GM18502 (cell line): Measurements from ENCODE around the gene RHD.
"Not testable (repeated sequence)": the region's sequence is repeated elsewhere in the genome, so short reads cannot be mapped to it uniquely, and the experiment has no call there.

Source experiments
- ATAC-seq: cut with Tn5 transposase; IDR thresholded peaks from one replicate; pipeline ENCODE4 v1.9.1; 2021; ENCODE audit warnings: mild to moderate bottlenecking; ENCODE audit not compliant: unreplicated experiment, poor library complexity

The RHD gene

GRCh38 chr1:25296501-25296900 lies 24.2 kb downstream of the RHD start:
- ATAC-seq = not testable (repeated sequence)

- ATAC-seq = not testable (repeated sequence)
These were observed 28.4 kb downstream of the RHD start for GRCh38 chr1:25300729-25301128.

GRCh38 chr1:25302330-25302729 lies 30.0 kb downstream of the RHD start:
- not testable (repeated sequence) for ATAC-seq

GRCh38 chr1:25304936-25305335 lies 32.6 kb downstream of the RHD start:
- not testable (repeated sequence) for ATAC-seq

GRCh38 chr1:25308168-25308567 lies 35.9 kb downstream of the RHD start:
- not testable (repeated sequence) for ATAC-seq

GRCh38 chr1:25309085-25309484 lies 36.8 kb downstream of the RHD start:
- not testable (repeated sequence) for ATAC-seq

- not testable (repeated sequence) for ATAC-seq
These were observed 37.2 kb downstream of the RHD start for GRCh38 chr1:25309486-25309885.

- not testable (repeated sequence) for ATAC-seq
These were observed 40.6 kb downstream of the RHD start for GRCh38 chr1:25312806-25313470.

- ATAC-seq = not testable (repeated sequence)
These were observed 48.1 kb downstream of the RHD start for GRCh38 chr1:25320314-25320938.

- ATAC-seq = not testable (repeated sequence)
These were observed 49.8 kb downstream of the RHD start for GRCh38 chr1:25322127-25322526.

GRCh38 chr1:25324407-25324806 lies 52.1 kb downstream of the RHD start:
- ATAC-seq = not testable (repeated sequence)

GRCh38 chr1:25327864-25328790 lies 55.8 kb downstream of the RHD start:
- not testable (repeated sequence) for ATAC-seq

- not testable (repeated sequence) for ATAC-seq
These were observed 56.5 kb downstream of the RHD start for GRCh38 chr1:25328791-25329185.

GRCh38 chr1:25329336-25329735 lies 57.0 kb downstream of the RHD start:
- not testable (repeated sequence) for ATAC-seq

GRCh38 chr1:25329950-25330349 lies 57.6 kb downstream of the RHD start:
- ATAC-seq = not testable (repeated sequence)

- ATAC-seq = peak; percentile 30
These were observed 64.6 kb downstream of the RHD start for GRCh38 chr1:25336922-25337354.

GRCh38 chr1:25337483-25338187 lies 65.3 kb downstream of the RHD start:
- ATAC-seq = peak; percentile 50

- ATAC-seq = peak; percentile 75
These were observed 66.1 kb downstream of the RHD start, which contains the start of gene TMEM50A for GRCh38 chr1:25338188-25338981. TSS of gene TMEM50A (plus strand) at chr1:25338334. CDS start at chr1:25340487, 2,153 bp downstream.

- no peak for ATAC-seq
These were observed 66.7 kb downstream of the RHD start for GRCh38 chr1:25338986-25339385.
